NT2/D1 (cell line): Measurements from ENCODE around the gene TENM4.

Experiments
- SUZ12 ChIP-seq: IDR thresholded peaks from 2 replicates; pipeline ENCODE4 v1.6.1; 2011; ENCODE audit not compliant: insufficient read length, insufficient read depth; ENCODE audit errors: extremely low read depth
- ZNF274 ChIP-seq: IDR thresholded peaks from 2 replicates; pipeline ENCODE4 v1.6.1; 2011; ENCODE audit warnings: mild to moderate bottlenecking, low read depth, low read length

- TF ChIP-seq ZNF274 (no peak), SUZ12 (no peak)
These were observed 128.0 kb downstream of the TENM4 start for GRCh38 chr11:79312617-79313529.
